Measurements from ENCODE around the gene TMEM51. TPM values are rescaled to one million over a fixed set of nuclear protein-coding genes. Genes with fewer than 3 reads are reported as not detected.
A peak's percentile ranks its signal among the peaks of the same experiment; 100 is the strongest.

The TMEM51 gene
- total and polyA plus RNA-seq, 2 of the 13 experiments (the other 11 are each of a cell fraction or from before 2014, with no cell fraction given): 12.2 to 22.3 TPM

DNA sequence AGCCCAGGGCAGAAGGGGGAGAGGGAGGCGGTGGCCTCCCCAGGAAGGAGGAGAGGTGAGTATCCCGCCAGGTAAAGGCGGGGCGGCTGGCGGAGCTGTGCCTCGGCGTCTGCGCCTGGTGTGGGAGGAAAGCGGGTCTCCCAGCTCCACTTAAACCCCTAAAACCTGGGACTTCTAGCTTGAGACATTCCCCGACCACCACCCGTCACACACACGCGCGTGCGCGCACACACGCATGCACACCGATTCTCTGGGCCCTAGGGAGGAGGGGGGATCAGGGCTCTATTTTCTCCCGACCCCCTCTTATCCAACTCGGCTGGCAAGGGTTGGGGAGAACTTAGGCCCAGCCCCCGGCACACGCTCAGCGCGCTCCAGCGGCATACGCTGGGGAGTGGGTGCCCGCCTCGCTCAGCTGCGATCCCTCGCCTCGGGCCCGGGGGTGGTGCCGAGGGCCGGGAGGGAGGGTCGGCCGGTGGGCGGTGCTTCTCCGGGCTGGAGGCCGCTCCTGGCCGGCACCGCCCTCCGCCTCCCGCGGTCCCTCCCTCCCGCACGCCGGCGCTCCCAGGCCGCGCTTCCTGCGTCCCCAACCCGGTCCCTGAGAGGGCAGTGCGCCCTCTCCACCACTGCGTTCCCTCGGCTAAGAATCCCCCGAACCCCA lies at the start of gene TMEM51 (continued):
- TF ChIP-seq ZNF160 (CRISPR knock-in tag; IDR thresholded peaks at IDR 0.05): no peak; the same call in 1 of the 2 replicates
- TF ChIP-seq, protein P1, sequence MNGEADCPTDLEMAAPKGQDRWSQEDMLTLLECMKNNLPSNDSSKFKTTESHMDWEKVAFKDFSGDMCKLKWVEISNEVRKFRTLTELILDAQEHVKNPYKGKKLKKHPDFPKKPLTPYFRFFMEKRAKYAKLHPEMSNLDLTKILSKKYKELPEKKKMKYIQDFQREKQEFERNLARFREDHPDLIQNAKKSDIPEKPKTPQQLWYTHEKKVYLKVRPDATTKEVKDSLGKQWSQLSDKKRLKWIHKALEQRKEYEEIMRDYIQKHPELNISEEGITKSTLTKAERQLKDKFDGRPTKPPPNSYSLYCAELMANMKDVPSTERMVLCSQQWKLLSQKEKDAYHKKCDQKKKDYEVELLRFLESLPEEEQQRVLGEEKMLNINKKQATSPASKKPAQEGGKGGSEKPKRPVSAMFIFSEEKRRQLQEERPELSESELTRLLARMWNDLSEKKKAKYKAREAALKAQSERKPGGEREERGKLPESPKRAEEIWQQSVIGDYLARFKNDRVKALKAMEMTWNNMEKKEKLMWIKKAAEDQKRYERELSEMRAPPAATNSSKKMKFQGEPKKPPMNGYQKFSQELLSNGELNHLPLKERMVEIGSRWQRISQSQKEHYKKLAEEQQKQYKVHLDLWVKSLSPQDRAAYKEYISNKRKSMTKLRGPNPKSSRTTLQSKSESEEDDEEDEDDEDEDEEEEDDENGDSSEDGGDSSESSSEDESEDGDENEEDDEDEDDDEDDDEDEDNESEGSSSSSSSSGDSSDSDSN (CRISPR knock-in tag; IDR thresholded peaks at IDR 0.05): 0 out of 2 replicates have a peak, but pooled peaks have one; percentile 12
- no peak for TF ChIP-seq MLLT10 (CRISPR knock-in tag; IDR thresholded peaks at IDR 0.05)
- TF ChIP-seq MAFF (IDR thresholded peaks at IDR 0.05; ENCODE audit: low read depth, low read length): no peak
- TF ChIP-seq, protein P2, sequence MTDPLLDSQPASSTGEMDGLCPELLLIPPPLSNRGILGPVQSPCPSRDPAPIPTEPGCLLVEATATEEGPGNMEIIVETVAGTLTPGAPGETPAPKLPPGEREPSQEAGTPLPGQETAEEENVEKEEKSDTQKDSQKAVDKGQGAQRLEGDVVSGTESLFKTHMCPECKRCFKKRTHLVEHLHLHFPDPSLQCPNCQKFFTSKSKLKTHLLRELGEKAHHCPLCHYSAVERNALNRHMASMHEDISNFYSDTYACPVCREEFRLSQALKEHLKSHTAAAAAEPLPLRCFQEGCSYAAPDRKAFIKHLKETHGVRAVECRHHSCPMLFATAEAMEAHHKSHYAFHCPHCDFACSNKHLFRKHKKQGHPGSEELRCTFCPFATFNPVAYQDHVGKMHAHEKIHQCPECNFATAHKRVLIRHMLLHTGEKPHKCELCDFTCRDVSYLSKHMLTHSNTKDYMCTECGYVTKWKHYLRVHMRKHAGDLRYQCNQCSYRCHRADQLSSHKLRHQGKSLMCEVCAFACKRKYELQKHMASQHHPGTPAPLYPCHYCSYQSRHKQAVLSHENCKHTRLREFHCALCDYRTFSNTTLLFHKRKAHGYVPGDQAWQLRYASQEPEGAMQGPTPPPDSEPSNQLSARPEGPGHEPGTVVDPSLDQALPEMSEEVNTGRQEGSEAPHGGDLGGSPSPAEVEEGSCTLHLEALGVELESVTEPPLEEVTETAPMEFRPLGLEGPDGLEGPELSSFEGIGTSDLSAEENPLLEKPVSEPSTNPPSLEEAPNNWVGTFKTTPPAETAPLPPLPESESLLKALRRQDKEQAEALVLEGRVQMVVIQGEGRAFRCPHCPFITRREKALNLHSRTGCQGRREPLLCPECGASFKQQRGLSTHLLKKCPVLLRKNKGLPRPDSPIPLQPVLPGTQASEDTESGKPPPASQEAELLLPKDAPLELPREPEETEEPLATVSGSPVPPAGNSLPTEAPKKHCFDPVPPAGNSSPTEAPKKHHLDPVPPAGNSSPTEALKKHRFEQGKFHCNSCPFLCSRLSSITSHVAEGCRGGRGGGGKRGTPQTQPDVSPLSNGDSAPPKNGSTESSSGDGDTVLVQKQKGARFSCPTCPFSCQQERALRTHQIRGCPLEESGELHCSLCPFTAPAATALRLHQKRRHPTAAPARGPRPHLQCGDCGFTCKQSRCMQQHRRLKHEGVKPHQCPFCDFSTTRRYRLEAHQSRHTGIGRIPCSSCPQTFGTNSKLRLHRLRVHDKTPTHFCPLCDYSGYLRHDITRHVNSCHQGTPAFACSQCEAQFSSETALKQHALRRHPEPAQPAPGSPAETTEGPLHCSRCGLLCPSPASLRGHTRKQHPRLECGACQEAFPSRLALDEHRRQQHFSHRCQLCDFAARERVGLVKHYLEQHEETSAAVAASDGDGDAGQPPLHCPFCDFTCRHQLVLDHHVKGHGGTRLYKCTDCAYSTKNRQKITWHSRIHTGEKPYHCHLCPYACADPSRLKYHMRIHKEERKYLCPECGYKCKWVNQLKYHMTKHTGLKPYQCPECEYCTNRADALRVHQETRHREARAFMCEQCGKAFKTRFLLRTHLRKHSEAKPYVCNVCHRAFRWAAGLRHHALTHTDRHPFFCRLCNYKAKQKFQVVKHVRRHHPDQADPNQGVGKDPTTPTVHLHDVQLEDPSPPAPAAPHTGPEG (CRISPR knock-in tag; IDR thresholded peaks at IDR 0.05): no peak; the same call in 1 of the 2 replicates
- no peak for TF ChIP-seq TCF7 (IDR thresholded peaks at IDR 0.05; ENCODE audit: low read depth)
- TF ChIP-seq RXRB (CRISPR knock-in tag; IDR thresholded peaks at IDR 0.05; ENCODE audit: borderline replicate concordance): no peak
- no peak for TF ChIP-seq ZNF883 (CRISPR knock-in tag; IDR thresholded peaks at IDR 0.05; ENCODE audit: not compliant biosample characterization)
- no peak for TF ChIP-seq ZNF672 (CRISPR knock-in tag; IDR thresholded peaks at IDR 0.05)
- TF ChIP-seq ZNF816 (CRISPR knock-in tag; IDR thresholded peaks at IDR 0.05; ENCODE audit: borderline replicate concordance): no peak
- TF ChIP-seq ONECUT2 (CRISPR knock-in tag; IDR thresholded peaks at IDR 0.05): no peak
- TF ChIP-seq ARNT2 (CRISPR knock-in tag; IDR thresholded peaks at IDR 0.05; ENCODE audit: low read depth): 0 out of 2 replicates have a peak, but pooled peaks have one; percentile 0
- TF ChIP-seq PHF20 (CRISPR knock-in tag; IDR thresholded peaks at IDR 0.05): 0 out of 2 replicates have a peak, but pooled peaks have one; percentile 3
- peak; percentile 78 for TF ChIP-seq SAP130 (CRISPR knock-in tag; IDR thresholded peaks at IDR 0.05; ENCODE audit: low read depth)
- 0 out of 2 replicates have a peak, but pooled peaks have one; percentile 37 for TF ChIP-seq SIX1 (CRISPR knock-in tag; IDR thresholded peaks at IDR 0.05; ENCODE audit: borderline replicate concordance)
- TF ChIP-seq NR2F6 (IDR thresholded peaks at IDR 0.05): no peak
- no peak for TF ChIP-seq NR2F6 (CRISPR knock-in tag; IDR thresholded peaks at IDR 0.05)
- TF ChIP-seq RELA (CRISPR knock-in tag; IDR thresholded peaks at IDR 0.05): no peak
- TF ChIP-seq ZNF253 (CRISPR knock-in tag; IDR thresholded peaks at IDR 0.05; ENCODE audit: borderline replicate concordance): no peak
- 0 out of 2 replicates have a peak, but pooled peaks have one; percentile 44 for TF ChIP-seq SIN3A (IDR thresholded peaks at IDR 0.05; ENCODE audit: borderline replicate concordance, low read depth, low read length)
- no peak for TF ChIP-seq ZNF12 (CRISPR knock-in tag; IDR thresholded peaks at IDR 0.05)
